Lower lobe of right lung (tissue), 2 donors: Measurements from ENCODE around the gene KBTBD12. TPM values are rescaled to one million over a fixed set of nuclear protein-coding genes. Genes with fewer than 3 reads are reported as not detected.

Experiments
- ATAC-seq, 2 donors: fragments of 200-7000 bp; cut with Tn5 transposase; one replicate each; pipeline ENCODE4 v1.9.1; 2020 to 2022; ENCODE audit warnings: mild to moderate bottlenecking in 2 of 2, moderate library complexity in 2 of 2
- DNase-seq: peaks from one replicate; pipeline ENCODE4 v3.0.0-alpha.2; 2020
- H3K27ac ChIP-seq: fragments of 200-600 bp; one replicate; pipeline ENCODE4 v1.8.0; 2022
- H3K27me3 ChIP-seq: fragments of 200-600 bp; one replicate; pipeline ENCODE4 v1.8.0; 2022; ENCODE audit warnings: low read depth
- H3K36me3 ChIP-seq: fragments of 200-600 bp; one replicate; pipeline ENCODE4 v1.8.0; 2022; ENCODE audit warnings: mild to moderate bottlenecking
- H3K4me1 ChIP-seq: fragments of 200-600 bp; one replicate; pipeline ENCODE4 v1.8.0; 2022
- H3K4me3 ChIP-seq: fragments of 200-600 bp; one replicate; pipeline ENCODE4 v1.8.0; 2022; ENCODE audit warnings: mild to moderate bottlenecking
- H3K9me3 ChIP-seq: fragments of 200-600 bp; one replicate; pipeline ENCODE4 v1.8.0; 2022
- CTCF ChIP-seq: fragments of 200-600 bp; IDR thresholded peaks from one replicate; pipeline ENCODE4 v1.8.0; 2022; ENCODE audit warnings: antibody characterized with exemption, mild to moderate bottlenecking
- intact Hi-C: fragments of 100-400 bp; cut with DNase I; formaldehyde crosslinking; loops from one replicate; pipeline ENCODE4 v1.11.0; 2022
- total RNA-seq: library from RNA; stranded (reverse); fragmentation: NEBNext Ultra II Directional; extraction: Animal tissue kit (Norgen Biotek cat#: 25700); gene quantifications from one replicate; pipeline ENCODE4 v1.2.1, GENCODE V29; 2021
- donor health status: DM: no; HTN: yes; CAD: no; lungs with severe emphysema.

The KBTBD12 gene
- total RNA-seq, 1 donor from 2014 or later, result 0.95 TPM

GRCh38 chr3:127954640-127955039, 39.6 kb downstream of the KBTBD12 start:
- no peaks in the 10 kb centered on the region for H3K9me3 ChIP-seq
- intact Hi-C loops, result no loop called here
- ATAC-seq (peak; percentile 57 to 88), DNase-seq (no peak)
- no peaks in the 10 kb centered on the region for H3K36me3 ChIP-seq
- H3K4me3 ChIP-seq, result no peak overlapping the region
- peaks cover 8% of the 10 kb centered on the region for H3K4me1 ChIP-seq
- H3K27me3 ChIP-seq, result no peaks in the 10 kb centered on the region
- TF ChIP-seq CTCF, result no peak
- H3K27ac ChIP-seq, result no peak overlapping the region

GRCh38 chr3:127955728-127956127, 40.7 kb downstream of the KBTBD12 start:
- no peak for DNase-seq
- H3K4me3 ChIP-seq, result no peak overlapping the region
- H3K36me3 ChIP-seq, result no peaks in the 10 kb centered on the region
- H3K27me3 ChIP-seq, result no peaks in the 10 kb centered on the region
- ATAC-seq, result no peak
- intact Hi-C loops, result no loop called here
- no peaks in the 10 kb centered on the region for H3K9me3 ChIP-seq
- peaks cover 8% of the 10 kb centered on the region for H3K4me1 ChIP-seq
- no peak for TF ChIP-seq CTCF
- H3K27ac ChIP-seq, result no peak overlapping the region

GRCh38 chr3:127959041-127959440, 44.0 kb downstream of the KBTBD12 start:
- intact Hi-C loops, result no loop called here
- Histone ChIP-seq H3K36me3 (no peaks in the 10 kb centered on the region), H3K9me3 (no peaks in the 10 kb centered on the region), H3K4me1 (peaks cover 8% of the 10 kb centered on the region), H3K27me3 (no peaks in the 10 kb centered on the region), H3K27ac (no peak overlapping the region), H3K4me3 (no peak overlapping the region)
- no peak for ATAC-seq
- no peak for TF ChIP-seq CTCF
- DNase-seq, result no peak

DNA sequence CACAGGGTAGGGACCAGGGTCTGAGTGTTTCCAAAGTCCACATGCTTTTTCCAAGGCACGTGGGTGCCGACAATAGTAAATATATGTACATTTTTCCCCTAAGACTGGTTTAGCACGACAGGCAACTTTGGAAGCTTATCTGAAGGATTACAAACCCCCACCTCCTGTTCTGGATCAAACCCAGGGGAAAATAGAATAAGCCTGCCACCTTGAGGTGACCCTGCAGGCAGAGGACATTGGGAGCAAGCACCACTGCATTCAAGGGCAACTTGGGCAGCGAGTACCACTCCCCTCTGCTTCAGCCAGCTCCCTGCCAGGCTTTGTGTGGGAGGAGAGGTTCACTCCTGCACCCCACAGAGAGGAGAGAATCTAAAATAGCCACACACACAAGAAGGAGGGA, 44.8 kb downstream of the KBTBD12 start:
- no peak for DNase-seq
- no peaks in the 10 kb centered on the region for H3K36me3 ChIP-seq

GRCh38 chr3:127960421-127960965, 45.5 kb downstream of the KBTBD12 start:
- intact Hi-C loops, result no loop called here
- Histone ChIP-seq H3K27ac (no peak overlapping the region), H3K4me1 (no peaks in the 10 kb centered on the region), H3K36me3 (no peaks in the 10 kb centered on the region), H3K4me3 (no peak overlapping the region), H3K27me3 (no peaks in the 10 kb centered on the region), H3K9me3 (no peaks in the 10 kb centered on the region)
- DNase-seq, result no peak
- ATAC-seq, result no peak
- TF ChIP-seq CTCF, result no peak

More for the DNA sequence above, 44.8 kb downstream of the KBTBD12 start:
- Histone ChIP-seq H3K4me1 (peaks cover under 1% of the 10 kb centered on the region), H3K4me3 (no peak overlapping the region), H3K9me3 (no peaks in the 10 kb centered on the region), H3K27ac (no peak overlapping the region), H3K27me3 (no peaks in the 10 kb centered on the region)
- ATAC-seq, result peak; percentile 49 to 60
- intact Hi-C loops, result no loop called here
- peak; percentile 49 for TF ChIP-seq CTCF
